T-helper 2 cell treated with Interferon-gamma antibody and Interleukin-4, amounts not matched to agents 100 ng/mL and 5 ng/mL, for 36 hours (primary cell): ENCODE results near the gene MCF2L2. TPM values are rescaled to one million over a fixed set of nuclear protein-coding genes. Genes with fewer than 3 reads are reported as not detected.

Experiments
- intact Hi-C: fragments of 100-400 bp; cut with micrococcal nuclease; formaldehyde crosslinking; loops from one replicate; pipeline ENCODE4 v1.15.1; 2023
- total RNA-seq: library from RNA; stranded (reverse); gene quantifications from 2 replicates; pipeline ENCODE4 v1.2.3, GENCODE V29; 2022

MCF2L2 gene
- total RNA-seq, 1 donor from 2014 or later: 5.5 TPM

- intact Hi-C loops: no loop called here
These were observed 214.8 kb downstream of the MCF2L2 start for GRCh38 chr3:183213415-183214276.

GRCh38 chr3:183212565-183212964 is 215.9 kb downstream of the MCF2L2 start:
- intact Hi-C loops: no loop called here

- intact Hi-C loops: no loop called here
These were observed 216.3 kb downstream of the MCF2L2 start for GRCh38 chr3:183212096-183212495.

- intact Hi-C loops: no loop called here
These were observed 217.1 kb downstream of the MCF2L2 start for GRCh38 chr3:183211352-183211751.

- intact Hi-C loops: no loop called here
These were observed 217.5 kb downstream of the MCF2L2 start for GRCh38 chr3:183210862-183211341.

- intact Hi-C loops: no loop called here
These were observed 218.1 kb downstream of the MCF2L2 start for GRCh38 chr3:183210341-183210740.

- intact Hi-C loops: no loop called here
These were observed 219.6 kb downstream of the MCF2L2 start for GRCh38 chr3:183208800-183209199.

GRCh38 chr3:183208260-183208659 is 220.2 kb downstream of the MCF2L2 start:
- intact Hi-C loops: no loop called here

GRCh38 chr3:183203670-183204069 is 224.7 kb downstream of the MCF2L2 start:
- intact Hi-C loops: no loop called here

- intact Hi-C loops: no loop called here
These were observed 226.3 kb downstream of the MCF2L2 start for GRCh38 chr3:183202004-183202722.

GRCh38 chr3:183198939-183199338 is 229.5 kb downstream of the MCF2L2 start:
- intact Hi-C loops: no loop called here

- intact Hi-C loops: no loop called here
These were observed 230.7 kb downstream of the MCF2L2 start for GRCh38 chr3:183197734-183198133.

- intact Hi-C loops: no loop called here
These were observed 233.2 kb downstream of the MCF2L2 start for GRCh38 chr3:183195266-183195665.

- intact Hi-C loops: no loop called here
These were observed 234.4 kb downstream of the MCF2L2 start for GRCh38 chr3:183193762-183194689.

- intact Hi-C loops: no loop called here
These were observed 235.6 kb downstream of the MCF2L2 start for GRCh38 chr3:183192650-183193300.

GRCh38 chr3:183189641-183190040 is 238.8 kb downstream of the MCF2L2 start:
- intact Hi-C loops: loop anchor here (10.0 kb wide), 1 partner anchor 575 kb away; no protein-coding TSS in a partner anchor

GRCh38 chr3:183188895-183189462 is 239.4 kb downstream of the MCF2L2 start:
- intact Hi-C loops: loop anchor here (10.0 kb wide), 1 partner anchor 576 kb away; no protein-coding TSS in a partner anchor

GRCh38 chr3:183185696-183186095 is 242.7 kb downstream of the MCF2L2 start:
- intact Hi-C loops: loop anchor here (1.0 to 10.0 kb wide), 2 partner anchors 201 to 579 kb away; no protein-coding TSS in a partner anchor

- intact Hi-C loops: loop anchor here (5.0 to 10.0 kb wide), 2 partner anchors 69 to 582 kb away; partner anchors contain the start of gene B3GNT5
These were observed 245.4 kb downstream of the MCF2L2 start for GRCh38 chr3:183182732-183183610.
